H9 (cell line): ENCODE results near the gene CX3CR1. TPM values are rescaled to one million over a fixed set of nuclear protein-coding genes. Genes with fewer than 3 reads are reported as not detected.

Experiments
- DNase-seq: peaks from one replicate; pipeline ENCODE4 v3.0.0-alpha.2; 2017
- H2AFZ ChIP-seq: one replicate; pipeline ENCODE4 v1.6.1; 2013; ENCODE audit warnings: mild to moderate bottlenecking, low read length, control low read depth, moderate library complexity
- H2AK5ac ChIP-seq: 2 replicates; pipeline ENCODE4 v1.6.1; 2013; ENCODE audit warnings: low read length, control low read depth, mixed read lengths; ENCODE audit not compliant: insufficient read length
- H2BK120ac ChIP-seq: one replicate; pipeline ENCODE4 v1.6.1; 2013; ENCODE audit warnings: low read depth, mild to moderate bottlenecking, low read length, control low read depth, inconsistent platforms; ENCODE audit not compliant: poor library complexity, severe bottlenecking
- H2BK12ac ChIP-seq: 2 replicates; pipeline ENCODE4 v1.6.1; 2013; ENCODE audit warnings: low read length, control low read depth, mixed read lengths, low read depth; ENCODE audit not compliant: insufficient read length
- H2BK15ac ChIP-seq: 2 replicates; pipeline ENCODE4 v1.6.1; 2013; ENCODE audit warnings: low read depth, low read length, control low read depth
- H2BK20ac ChIP-seq: one replicate; pipeline ENCODE4 v1.6.1; 2013; ENCODE audit warnings: low read depth, mild to moderate bottlenecking, low read length, control low read depth, inconsistent platforms; ENCODE audit not compliant: poor library complexity, severe bottlenecking
- H2BK5ac ChIP-seq: 2 replicates; pipeline ENCODE4 v1.6.1; 2013; ENCODE audit warnings: low read length, control low read depth, mixed read lengths; ENCODE audit not compliant: insufficient read length
- H3K14ac ChIP-seq: 2 replicates; pipeline ENCODE4 v1.6.1; 2013; ENCODE audit warnings: low read length, control low read depth; ENCODE audit not compliant: insufficient read depth
- H3K18ac ChIP-seq: 2 replicates; pipeline ENCODE4 v1.6.1; 2013; ENCODE audit warnings: low read depth, mild to moderate bottlenecking, mixed read lengths, low read length, control low read depth; ENCODE audit not compliant: insufficient read length
- H3K23ac ChIP-seq: 2 replicates; pipeline ENCODE4 v1.6.1; 2013; ENCODE audit warnings: low read length, control low read depth, mixed read lengths, low read depth; ENCODE audit not compliant: insufficient read length
- H3K23me2 ChIP-seq: 2 replicates; pipeline ENCODE4 v1.6.1; 2013; ENCODE audit warnings: low read depth, mild to moderate bottlenecking, mixed read lengths, low read length, control low read depth; ENCODE audit not compliant: insufficient read length, poor library complexity, severe bottlenecking
- H3K27ac ChIP-seq: 2 replicates; pipeline ENCODE4 v1.5.1; 2013; ENCODE audit warnings: low read length, control low read depth, mixed read lengths, low read depth; ENCODE audit not compliant: insufficient read length
- H3K27me3 ChIP-seq: 2 replicates; pipeline ENCODE4 v1.6.1; 2013; ENCODE audit warnings: low read length, control low read depth, inconsistent platforms; ENCODE audit not compliant: insufficient read depth
- H3K4ac ChIP-seq: 2 replicates; pipeline ENCODE4 v1.6.1; 2013; ENCODE audit warnings: low read depth, mild to moderate bottlenecking, control low read depth, inconsistent platforms, low read length, moderate library complexity
- H3K4me1 ChIP-seq: 2 replicates; pipeline ENCODE4 v1.6.1; 2013; ENCODE audit warnings: low read length, control low read depth, inconsistent platforms; ENCODE audit not compliant: insufficient read depth
- H3K4me2 ChIP-seq: 2 replicates; pipeline ENCODE4 v1.6.1; 2013; ENCODE audit warnings: low read length, control low read depth, mixed read lengths; ENCODE audit not compliant: insufficient read length, insufficient read depth
- H3K56ac ChIP-seq: 2 replicates; pipeline ENCODE4 v1.6.1; 2013; ENCODE audit warnings: low read depth, mild to moderate bottlenecking, mixed read lengths, low read length, control low read depth; ENCODE audit not compliant: insufficient read length
- H3K79me1 ChIP-seq: 2 replicates; pipeline ENCODE4 v1.6.1; 2013; ENCODE audit warnings: low read depth, mild to moderate bottlenecking, moderate library complexity, low read length, control low read depth, inconsistent platforms; ENCODE audit not compliant: insufficient read depth, poor library complexity, severe bottlenecking
- H3K79me2 ChIP-seq: 2 replicates; pipeline ENCODE4 v1.6.1; 2013; ENCODE audit warnings: low read length, control low read depth, inconsistent platforms; ENCODE audit not compliant: insufficient read depth
- H3K9ac ChIP-seq: 2 replicates; pipeline ENCODE4 v1.6.1; 2013; ENCODE audit warnings: low read length, control low read depth, mixed read lengths; ENCODE audit not compliant: insufficient read length; ENCODE audit errors: extremely low read depth
- H3K9me3 ChIP-seq: one replicate; pipeline ENCODE4 v1.6.1; 2013; ENCODE audit warnings: low read depth, low read length, inconsistent platforms; ENCODE audit not compliant: control insufficient read depth
- H3T11ph ChIP-seq: one replicate; pipeline ENCODE4 v1.6.1; 2013; ENCODE audit warnings: mild to moderate bottlenecking, low read length, control low read depth, inconsistent platforms
- H4K20me1 ChIP-seq: one replicate; pipeline ENCODE4 v1.6.1; 2013; ENCODE audit not compliant: control insufficient read depth, insufficient read length, insufficient read depth
- H4K5ac ChIP-seq: 2 replicates; pipeline ENCODE4 v1.6.1; 2013; ENCODE audit warnings: low read depth, mild to moderate bottlenecking, mixed read lengths, low read length, control low read depth; ENCODE audit not compliant: insufficient read length
- H4K8ac ChIP-seq: replicated peaks from 2 replicates; pipeline ENCODE4 v1.6.1; 2013; ENCODE audit warnings: low read length, control low read depth, mixed read lengths, low read depth; ENCODE audit not compliant: insufficient read length
- H4K91ac ChIP-seq: 2 replicates; pipeline ENCODE4 v1.6.1; 2013; ENCODE audit warnings: low read depth, mild to moderate bottlenecking, moderate library complexity, mixed read lengths, low read length, control low read depth; ENCODE audit not compliant: insufficient read length
- H3K27ac Mint-ChIP-seq, 3 experiments: 2 replicates in 2 of 3; 3 replicates in 1 of 3; pipeline ENCODE4 v1.8.0; 2020 to 2021; ENCODE audit warnings: mixed read lengths in 3 of 3, mild to moderate bottlenecking in 1 of 3, moderate library complexity in 1 of 3
- H3K27me3 Mint-ChIP-seq: 2 replicates; pipeline ENCODE4 v1.8.0; 2021; ENCODE audit warnings: low read depth, mild to moderate bottlenecking, moderate library complexity, mixed read lengths
- H3K36me3 Mint-ChIP-seq, 3 experiments: 2 replicates in 2 of 3; 3 replicates in 1 of 3; pipeline ENCODE4 v1.8.0; 2020 to 2021; ENCODE audit warnings: low read depth in 3 of 3, mixed read lengths in 3 of 3; ENCODE audit not compliant: insufficient read depth in 1 of 3
- H3K4me1 Mint-ChIP-seq, 2 experiments: 2 replicates each; pipeline ENCODE4 v1.8.0; 2020; ENCODE audit warnings: mixed read lengths in 2 of 2
- H3K4me3 Mint-ChIP-seq, 2 experiments: 2 replicates in 1 of 2; 3 replicates in 1 of 2; pipeline ENCODE4 v1.8.0; 2020 to 2021; ENCODE audit warnings: mild to moderate bottlenecking in 2 of 2, mixed read lengths in 2 of 2, moderate library complexity in 1 of 2
- H3K9me3 Mint-ChIP-seq, 2 experiments: 2 replicates in 1 of 2; 3 replicates in 1 of 2; pipeline ENCODE4 v1.8.0; 2020; ENCODE audit warnings: mild to moderate bottlenecking in 2 of 2, mixed read lengths in 2 of 2, moderate library complexity in 1 of 2
- CTCF ChIP-seq: fragments of 200-600 bp; sonication (generic); conservative IDR thresholded peaks from 3 replicates; pipeline ENCODE4 v1.8.0; 2021; ENCODE audit warnings: antibody characterized with exemption, mild to moderate bottlenecking
- WGBS: extraction: QIAGEN DNeasy Blood & Tissue Kit; methylation state at CpG from one replicate; pipeline ENCODE4 v1.1.7; 2013; ENCODE audit warnings: missing lambda C conversion rate, low lambda C conversion rate, mixed read lengths; ENCODE audit not compliant: insufficient read length; ENCODE audit errors: extremely low coverage; 5-methylcytosine and 5-hydroxymethylcytosine counted together
- total RNA-seq: library from RNA; stranded (reverse); gene quantifications from 2 replicates; pipeline ENCODE4 v1.2.1, GENCODE V29; 2021

The CX3CR1 gene
- total RNA-seq, 1 experiment from 2014 or later, result not detected

GRCh38 chr3:39281533-39281932 lies 1.7 kb upstream of the CX3CR1 start:
- peaks cover 10 to 14% of the 10 kb centered on the region in 2 experiments for H3K4me1 Mint-ChIP-seq
- H3K56ac ChIP-seq, result no peak overlapping the region
- H3K27ac ChIP-seq, result no peak overlapping the region
- H3K79me2 ChIP-seq, result no peaks in the 10 kb centered on the region
- no peak overlapping the region for H3K18ac ChIP-seq
- no peak overlapping the region for H3T11ph ChIP-seq
- H4K8ac ChIP-seq, result no peak overlapping the region
- H2BK20ac ChIP-seq, result no peak overlapping the region
- H2BK12ac ChIP-seq, result no peak overlapping the region
- no peak for TF ChIP-seq CTCF
- no peaks in the 10 kb centered on the region for H3K79me1 ChIP-seq
- no peaks in the 10 kb centered on the region for H3K27me3 ChIP-seq
- no CpG with 5 or more reads among the region's 9 CpGs for WGBS
- H2BK5ac ChIP-seq, result no peak overlapping the region
- no peaks in the 10 kb centered on the region for H3K36me3 Mint-ChIP-seq
- H3K23me2 ChIP-seq, result no peaks in the 10 kb centered on the region
- no peak overlapping the region; the same call in 1 of the 2 replicates for H3K14ac ChIP-seq
- no peak overlapping the region for H2BK15ac ChIP-seq
- H3K4ac ChIP-seq, result no peak overlapping the region
- DNase-seq, result no peak
- no peaks in the 10 kb centered on the region for H4K20me1 ChIP-seq
- no peaks in the 10 kb centered on the region for H3K9me3 ChIP-seq
- no peaks in the 10 kb centered on the region for H3K4me1 ChIP-seq
- no peak overlapping the region for H3K23ac ChIP-seq
- no peak overlapping the region for H3K9ac ChIP-seq
- no peak overlapping the region for H2BK120ac ChIP-seq
- H2AFZ ChIP-seq, result no peak overlapping the region
- H3K9me3 Mint-ChIP-seq, result no peaks in the 10 kb centered on the region
- H3K4me2 ChIP-seq, result no peak overlapping the region
- no peak overlapping the region for H4K91ac ChIP-seq
- peaks cover 2% of the 10 kb centered on the region; the same call in 1 of the 2 replicates for H3K27me3 Mint-ChIP-seq
- H3K27ac Mint-ChIP-seq, result peak overlapping the region in 2 of 3 experiments; percentile 8 to 25; a peak in 1 of 7 replicates
- no peak overlapping the region for H3K4me3 Mint-ChIP-seq
- no peak overlapping the region for H4K5ac ChIP-seq
- H2AK5ac ChIP-seq, result no peak overlapping the region
